HepG2 (cell line): ENCODE data around the gene SLC1A5. TPM values are rescaled to one million over a fixed set of nuclear protein-coding genes. Genes with fewer than 3 reads are reported as not detected.

Source experiments
- CENPX ChIP-seq: sonication (generic); formaldehyde crosslinking; IDR thresholded peaks from 2 replicates; pipeline ENCODE4 v1.9.0; 2021; ENCODE audit warnings: mild to moderate bottlenecking, missing genetic modification reagents, moderate library complexity
- DMAP1 ChIP-seq: IDR thresholded peaks from 2 replicates; pipeline ENCODE4 v1.6.1; 2016
- HMG20B ChIP-seq: conservative IDR thresholded peaks from 2 replicates; pipeline ENCODE4 v1.6.1; 2016; ENCODE audit warnings: missing genetic modification reagents, missing compliant biosample characterization
- IRX3 ChIP-seq: sonication (generic); formaldehyde crosslinking; IDR thresholded peaks from 2 replicates; pipeline ENCODE4 v1.8.1; 2023; ENCODE audit warnings: mild to moderate bottlenecking, low read depth, missing genetic modification reagents, borderline replicate concordance
- MIXL1 ChIP-seq: IDR thresholded peaks from 2 replicates; pipeline ENCODE4 v1.6.1; 2016
- NR2F6 ChIP-seq, 2 experiments: IDR thresholded peaks; 2 replicates each; pipeline ENCODE4 v1.6.1; 2016; ENCODE audit warnings: antibody characterized with exemption in 1 of 2, mild to moderate bottlenecking in 1 of 2
- ONECUT2 ChIP-seq: sonication (generic); formaldehyde crosslinking; IDR thresholded peaks from 2 replicates; pipeline ENCODE4 v1.4.0; 2020; ENCODE audit warnings: missing genetic modification reagents
- ZFP62 ChIP-seq: sonication (generic); formaldehyde crosslinking; IDR thresholded peaks from 2 replicates; pipeline ENCODE4 v1.4.0; 2020; ENCODE audit warnings: missing genetic modification reagents
- ZNF230 ChIP-seq: sonication (generic); formaldehyde crosslinking; IDR thresholded peaks from 2 replicates; pipeline ENCODE4 v1.4.0; 2020; ENCODE audit warnings: mild to moderate bottlenecking, missing genetic modification reagents
- ZNF607 ChIP-seq: sonication (generic); formaldehyde crosslinking; IDR thresholded peaks from 2 replicates; pipeline ENCODE4 v1.5.1; 2020; ENCODE audit warnings: missing genetic modification reagents, mild to moderate bottlenecking, borderline replicate concordance
- polyA plus RNA-seq, 8 experiments: library from polyadenylated mRNA; depleted of rRNA in 3 of 8; stranded (reverse) in 7 of 8; unstranded in 1 of 8; fragments of >200 nt; fragmentation: Illumina TruSeq in 4 of 8; extraction: Trizol in 4 of 8; gene quantifications; 2 replicates each; pipeline versions ENCODE4 v1.2.1 to v1.2.3, GENCODE V29; 2011 to 2016; ENCODE audit warnings: low read depth in 4 of 8, missing spikeins in 1 of 8, mixed read lengths in 1 of 8; ENCODE audit not compliant: insufficient read depth in 1 of 8
- total RNA-seq, 5 experiments: library from RNA; depleted of rRNA; stranded (reverse); fragments of >200 nt; fragmentation: Illumina TruSeq; extraction: Trizol; gene quantifications; 2 replicates each; pipeline ENCODE4 v1.2.3, GENCODE V29; 2016; ENCODE audit warnings: low read depth in 1 of 5
- TF ChIP-seq, protein P1 (sequence below): sonication (generic); formaldehyde crosslinking; IDR thresholded peaks from 2 replicates; pipeline ENCODE4 v1.4.0; 2020; ENCODE audit warnings: missing genetic modification reagents
- TF ChIP-seq, protein P2 (sequence below): sonication (generic); formaldehyde crosslinking; IDR thresholded peaks from 2 replicates; pipeline ENCODE4 v1.4.0; 2020; ENCODE audit warnings: missing genetic modification reagents, borderline replicate concordance
- TF ChIP-seq, protein P3 (sequence below): sonication (generic); formaldehyde crosslinking; IDR thresholded peaks from 2 replicates; pipeline ENCODE4 v1.5.0; 2020; ENCODE audit warnings: mild to moderate bottlenecking, missing genetic modification reagents, borderline replicate concordance
- TF ChIP-seq, protein P4 (sequence below): sonication (generic); formaldehyde crosslinking; conservative IDR thresholded peaks from 2 replicates; pipeline ENCODE4 v1.8.0; 2022; ENCODE audit warnings: mild to moderate bottlenecking, moderate library complexity, missing genetic modification reagents

The SLC1A5 gene
- total and polyA plus RNA-seq, 2 of the 13 experiments (the other 11 are each of a cell fraction or from before 2014, with no cell fraction given) = 120 to 159 TPM

DNA sequence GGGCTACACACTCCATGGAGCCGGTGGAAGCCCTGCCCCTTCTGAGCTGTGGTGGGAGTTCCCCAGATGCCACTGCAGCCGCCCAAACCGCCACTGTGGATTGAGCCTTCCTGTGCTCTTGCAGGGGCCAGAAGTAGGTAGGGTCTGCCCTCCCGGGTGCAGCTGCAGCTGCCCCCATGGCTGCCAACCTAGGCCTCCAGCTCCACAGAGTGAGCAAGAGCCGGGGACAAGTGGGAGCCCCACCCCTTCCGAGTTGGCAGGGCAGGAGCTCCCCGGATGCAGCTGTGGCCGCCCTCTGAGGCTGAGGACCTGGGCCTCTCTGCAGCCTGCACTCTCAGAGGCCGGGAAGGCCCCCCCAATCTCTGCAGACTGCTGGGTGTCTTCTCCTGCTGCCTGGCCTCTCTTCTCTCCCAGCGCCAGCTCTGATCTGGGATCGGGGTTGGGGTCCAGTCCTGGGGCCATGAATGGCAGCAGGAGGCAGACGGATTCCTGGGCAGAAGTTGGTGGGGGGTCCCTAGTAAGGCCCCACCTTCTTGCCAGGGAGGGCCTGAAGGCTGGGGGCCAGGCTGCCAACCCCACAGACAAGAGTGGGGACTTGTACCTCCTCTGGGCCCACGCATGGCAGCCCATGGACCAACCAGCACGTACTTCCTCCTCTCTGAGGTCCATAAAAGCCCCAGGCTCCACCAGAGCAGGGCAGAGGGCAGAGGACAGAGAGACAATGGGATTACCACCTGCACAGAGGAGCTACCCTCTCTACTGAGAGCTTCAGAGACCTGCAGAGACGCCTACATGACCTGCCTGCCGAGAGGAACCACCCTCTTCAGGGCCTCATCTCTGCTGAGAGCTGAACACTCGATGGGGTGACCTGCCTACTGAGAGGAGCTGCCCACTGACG is 33.4 kb upstream of the SLC1A5 start (continued):
- TF ChIP-seq CENPX (CRISPR knock-in tag) (no peak), HMG20B (CRISPR knock-in tag) (no peak), IRX3 (no peak), ZNF230 (CRISPR knock-in tag) (no peak), NR2F6 (IDR thresholded peaks at IDR 0.05) (peak; percentile 30; the same call in 1 of the 2 replicates), NR2F6 (CRISPR knock-in tag; IDR thresholded peaks at IDR 0.05) (0 out of 2 replicates have a peak, but pooled peaks have one; percentile 11), ZFP62 (CRISPR knock-in tag) (no peak), ZNF607 (CRISPR knock-in tag) (0 out of 2 replicates have a peak, but pooled peaks have one; percentile 54), DMAP1 (CRISPR knock-in tag) (no peak), MIXL1 (no peak), ONECUT2 (CRISPR knock-in tag) (no peak)
- TF ChIP-seq, protein P1, sequence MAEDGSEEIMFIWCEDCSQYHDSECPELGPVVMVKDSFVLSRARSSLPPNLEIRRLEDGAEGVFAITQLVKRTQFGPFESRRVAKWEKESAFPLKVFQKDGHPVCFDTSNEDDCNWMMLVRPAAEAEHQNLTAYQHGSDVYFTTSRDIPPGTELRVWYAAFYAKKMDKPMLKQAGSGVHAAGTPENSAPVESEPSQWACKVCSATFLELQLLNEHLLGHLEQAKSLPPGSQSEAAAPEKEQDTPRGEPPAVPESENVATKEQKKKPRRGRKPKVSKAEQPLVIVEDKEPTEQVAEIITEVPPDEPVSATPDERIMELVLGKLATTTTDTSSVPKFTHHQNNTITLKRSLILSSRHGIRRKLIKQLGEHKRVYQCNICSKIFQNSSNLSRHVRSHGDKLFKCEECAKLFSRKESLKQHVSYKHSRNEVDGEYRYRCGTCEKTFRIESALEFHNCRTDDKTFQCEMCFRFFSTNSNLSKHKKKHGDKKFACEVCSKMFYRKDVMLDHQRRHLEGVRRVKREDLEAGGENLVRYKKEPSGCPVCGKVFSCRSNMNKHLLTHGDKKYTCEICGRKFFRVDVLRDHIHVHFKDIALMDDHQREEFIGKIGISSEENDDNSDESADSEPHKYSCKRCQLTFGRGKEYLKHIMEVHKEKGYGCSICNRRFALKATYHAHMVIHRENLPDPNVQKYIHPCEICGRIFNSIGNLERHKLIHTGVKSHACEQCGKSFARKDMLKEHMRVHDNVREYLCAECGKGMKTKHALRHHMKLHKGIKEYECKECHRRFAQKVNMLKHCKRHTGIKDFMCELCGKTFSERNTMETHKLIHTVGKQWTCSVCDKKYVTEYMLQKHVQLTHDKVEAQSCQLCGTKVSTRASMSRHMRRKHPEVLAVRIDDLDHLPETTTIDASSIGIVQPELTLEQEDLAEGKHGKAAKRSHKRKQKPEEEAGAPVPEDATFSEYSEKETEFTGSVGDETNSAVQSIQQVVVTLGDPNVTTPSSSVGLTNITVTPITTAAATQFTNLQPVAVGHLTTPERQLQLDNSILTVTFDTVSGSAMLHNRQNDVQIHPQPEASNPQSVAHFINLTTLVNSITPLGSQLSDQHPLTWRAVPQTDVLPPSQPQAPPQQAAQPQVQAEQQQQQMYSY (CRISPR knock-in tag) = no peak
- TF ChIP-seq, protein P2, sequence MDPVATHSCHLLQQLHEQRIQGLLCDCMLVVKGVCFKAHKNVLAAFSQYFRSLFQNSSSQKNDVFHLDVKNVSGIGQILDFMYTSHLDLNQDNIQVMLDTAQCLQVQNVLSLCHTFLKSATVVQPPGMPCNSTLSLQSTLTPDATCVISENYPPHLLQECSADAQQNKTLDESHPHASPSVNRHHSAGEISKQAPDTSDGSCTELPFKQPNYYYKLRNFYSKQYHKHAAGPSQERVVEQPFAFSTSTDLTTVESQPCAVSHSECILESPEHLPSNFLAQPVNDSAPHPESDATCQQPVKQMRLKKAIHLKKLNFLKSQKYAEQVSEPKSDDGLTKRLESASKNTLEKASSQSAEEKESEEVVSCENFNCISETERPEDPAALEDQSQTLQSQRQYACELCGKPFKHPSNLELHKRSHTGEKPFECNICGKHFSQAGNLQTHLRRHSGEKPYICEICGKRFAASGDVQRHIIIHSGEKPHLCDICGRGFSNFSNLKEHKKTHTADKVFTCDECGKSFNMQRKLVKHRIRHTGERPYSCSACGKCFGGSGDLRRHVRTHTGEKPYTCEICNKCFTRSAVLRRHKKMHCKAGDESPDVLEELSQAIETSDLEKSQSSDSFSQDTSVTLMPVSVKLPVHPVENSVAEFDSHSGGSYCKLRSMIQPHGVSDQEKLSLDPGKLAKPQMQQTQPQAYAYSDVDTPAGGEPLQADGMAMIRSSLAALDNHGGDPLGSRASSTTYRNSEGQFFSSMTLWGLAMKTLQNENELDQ = no peak
- TF ChIP-seq, protein P3, sequence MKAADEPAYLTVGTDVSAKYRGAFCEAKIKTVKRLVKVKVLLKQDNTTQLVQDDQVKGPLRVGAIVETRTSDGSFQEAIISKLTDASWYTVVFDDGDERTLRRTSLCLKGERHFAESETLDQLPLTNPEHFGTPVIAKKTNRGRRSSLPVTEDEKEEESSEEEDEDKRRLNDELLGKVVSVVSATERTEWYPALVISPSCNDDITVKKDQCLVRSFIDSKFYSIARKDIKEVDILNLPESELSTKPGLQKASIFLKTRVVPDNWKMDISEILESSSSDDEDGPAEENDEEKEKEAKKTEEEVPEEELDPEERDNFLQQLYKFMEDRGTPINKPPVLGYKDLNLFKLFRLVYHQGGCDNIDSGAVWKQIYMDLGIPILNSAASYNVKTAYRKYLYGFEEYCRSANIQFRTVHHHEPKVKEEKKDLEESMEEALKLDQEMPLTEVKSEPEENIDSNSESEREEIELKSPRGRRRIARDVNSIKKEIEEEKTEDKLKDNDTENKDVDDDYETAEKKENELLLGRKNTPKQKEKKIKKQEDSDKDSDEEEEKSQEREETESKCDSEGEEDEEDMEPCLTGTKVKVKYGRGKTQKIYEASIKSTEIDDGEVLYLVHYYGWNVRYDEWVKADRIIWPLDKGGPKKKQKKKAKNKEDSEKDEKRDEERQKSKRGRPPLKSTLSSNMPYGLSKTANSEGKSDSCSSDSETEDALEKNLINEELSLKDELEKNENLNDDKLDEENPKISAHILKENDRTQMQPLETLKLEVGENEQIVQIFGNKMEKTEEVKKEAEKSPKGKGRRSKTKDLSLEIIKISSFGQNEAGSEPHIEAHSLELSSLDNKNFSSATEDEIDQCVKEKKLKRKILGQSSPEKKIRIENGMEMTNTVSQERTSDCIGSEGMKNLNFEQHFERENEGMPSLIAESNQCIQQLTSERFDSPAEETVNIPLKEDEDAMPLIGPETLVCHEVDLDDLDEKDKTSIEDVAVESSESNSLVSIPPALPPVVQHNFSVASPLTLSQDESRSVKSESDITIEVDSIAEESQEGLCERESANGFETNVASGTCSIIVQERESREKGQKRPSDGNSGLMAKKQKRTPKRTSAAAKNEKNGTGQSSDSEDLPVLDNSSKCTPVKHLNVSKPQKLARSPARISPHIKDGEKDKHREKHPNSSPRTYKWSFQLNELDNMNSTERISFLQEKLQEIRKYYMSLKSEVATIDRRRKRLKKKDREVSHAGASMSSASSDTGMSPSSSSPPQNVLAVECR (CRISPR knock-in tag) = peak; percentile 18; the same call in 1 of the 2 replicates
- TF ChIP-seq, protein P4, sequence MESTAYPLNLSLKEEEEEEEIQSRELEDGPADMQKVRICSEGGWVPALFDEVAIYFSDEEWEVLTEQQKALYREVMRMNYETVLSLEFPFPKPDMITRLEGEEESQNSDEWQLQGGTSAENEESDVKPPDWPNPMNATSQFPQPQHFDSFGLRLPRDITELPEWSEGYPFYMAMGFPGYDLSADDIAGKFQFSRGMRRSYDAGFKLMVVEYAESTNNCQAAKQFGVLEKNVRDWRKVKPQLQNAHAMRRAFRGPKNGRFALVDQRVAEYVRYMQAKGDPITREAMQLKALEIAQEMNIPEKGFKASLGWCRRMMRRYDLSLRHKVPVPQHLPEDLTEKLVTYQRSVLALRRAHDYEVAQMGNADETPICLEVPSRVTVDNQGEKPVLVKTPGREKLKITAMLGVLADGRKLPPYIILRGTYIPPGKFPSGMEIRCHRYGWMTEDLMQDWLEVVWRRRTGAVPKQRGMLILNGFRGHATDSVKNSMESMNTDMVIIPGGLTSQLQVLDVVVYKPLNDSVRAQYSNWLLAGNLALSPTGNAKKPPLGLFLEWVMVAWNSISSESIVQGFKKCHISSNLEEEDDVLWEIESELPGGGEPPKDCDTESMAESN (CRISPR knock-in tag) = no peak
